ENCODE data around the gene HSPA12B. TPM values are rescaled to one million over a fixed set of nuclear protein-coding genes. Genes with fewer than 3 reads are reported as not detected.

The HSPA12B gene
- total and polyA plus RNA-seq, 2 of the 4 experiments (the other 2 are of a cell fraction): not detected

DNA sequence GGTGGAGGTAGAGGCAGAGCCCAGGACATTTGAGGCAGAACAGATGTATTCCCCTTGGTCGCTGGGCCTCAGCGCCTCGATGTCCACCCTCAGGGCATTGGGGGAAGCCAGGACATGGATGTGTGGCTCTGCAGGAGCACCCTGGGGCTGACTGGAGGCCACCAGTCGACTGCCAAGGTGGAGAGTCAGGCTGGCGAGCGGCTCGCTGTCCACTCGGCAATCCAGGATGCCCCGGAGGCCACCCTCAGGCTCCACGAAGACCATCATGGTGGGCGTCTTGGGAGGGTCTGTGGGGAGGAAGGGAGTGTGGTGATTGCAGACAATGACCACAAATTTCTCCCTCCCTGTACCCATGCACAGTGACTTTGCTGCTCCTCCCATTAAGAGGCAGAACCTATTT, 42.5 kb upstream of the HSPA12B start:
- ATAC-seq (ENCODE audit: low read depth): no peak
- no peak overlapping the region for H3K4me2 ChIP-seq (ENCODE audit: low read depth, low read length)
- H2BK20ac ChIP-seq (ENCODE audit: low read depth, low read length): no peak overlapping the region
- no peak overlapping the region for H3K9ac ChIP-seq (ENCODE audit: low read depth, low read length)
- intact Hi-C loops (cut with micrococcal nuclease) (no loop called here), dilution Hi-C loops (cut with HindIII; ENCODE audit: low sequenced_read_pairs, unreplicated experiment) (no loop called here), in situ Hi-C loops (cut with MboI; ENCODE audit: low sequenced_read_pairs) (no loop called here)
- POLR2A ChIA-PET (ENCODE audit: unreplicated experiment): no interaction called here
- H4K20me1 ChIP-seq (ENCODE audit: insufficient read depth, low read length): no peaks in the 10 kb centered on the region
- H2AK5ac ChIP-seq (ENCODE audit: low read depth, low read length): no peak overlapping the region
- H4K8ac ChIP-seq (ENCODE audit: low read depth in 2 of 2, low read length in 2 of 2): no peak overlapping the region
- BruUV-seq (replicated peaks): no TSS peak
- H4K5ac ChIP-seq (ENCODE audit: low read depth, low read length): no peak overlapping the region
- H3K9me3 ChIP-seq (ENCODE audit: control insufficient read depth, insufficient read depth, low read length): no peaks in the 10 kb centered on the region
- H3K18ac ChIP-seq (ENCODE audit: low read depth, low read length): no peak overlapping the region
- H3K4ac ChIP-seq (ENCODE audit: low read depth, low read length): no peak overlapping the region
- H4K91ac ChIP-seq (ENCODE audit: insufficient read depth, low read depth, low read length): no peak overlapping the region
- no peak overlapping the region for H2BK120ac ChIP-seq (ENCODE audit: low read depth, low read length)
- H3K27me3 ChIP-seq (ENCODE audit: control insufficient read depth, insufficient read depth, low read length): peaks cover 5% of the 10 kb centered on the region; the same call in 1 of the 2 replicates
- TF ChIP-seq, protein P1, sequence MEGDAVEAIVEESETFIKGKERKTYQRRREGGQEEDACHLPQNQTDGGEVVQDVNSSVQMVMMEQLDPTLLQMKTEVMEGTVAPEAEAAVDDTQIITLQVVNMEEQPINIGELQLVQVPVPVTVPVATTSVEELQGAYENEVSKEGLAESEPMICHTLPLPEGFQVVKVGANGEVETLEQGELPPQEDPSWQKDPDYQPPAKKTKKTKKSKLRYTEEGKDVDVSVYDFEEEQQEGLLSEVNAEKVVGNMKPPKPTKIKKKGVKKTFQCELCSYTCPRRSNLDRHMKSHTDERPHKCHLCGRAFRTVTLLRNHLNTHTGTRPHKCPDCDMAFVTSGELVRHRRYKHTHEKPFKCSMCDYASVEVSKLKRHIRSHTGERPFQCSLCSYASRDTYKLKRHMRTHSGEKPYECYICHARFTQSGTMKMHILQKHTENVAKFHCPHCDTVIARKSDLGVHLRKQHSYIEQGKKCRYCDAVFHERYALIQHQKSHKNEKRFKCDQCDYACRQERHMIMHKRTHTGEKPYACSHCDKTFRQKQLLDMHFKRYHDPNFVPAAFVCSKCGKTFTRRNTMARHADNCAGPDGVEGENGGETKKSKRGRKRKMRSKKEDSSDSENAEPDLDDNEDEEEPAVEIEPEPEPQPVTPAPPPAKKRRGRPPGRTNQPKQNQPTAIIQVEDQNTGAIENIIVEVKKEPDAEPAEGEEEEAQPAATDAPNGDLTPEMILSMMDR (conservative IDR thresholded peaks at IDR 0.05; ENCODE audit: low read depth, low read length): no peak
- TF ChIP-seq, protein P2, sequence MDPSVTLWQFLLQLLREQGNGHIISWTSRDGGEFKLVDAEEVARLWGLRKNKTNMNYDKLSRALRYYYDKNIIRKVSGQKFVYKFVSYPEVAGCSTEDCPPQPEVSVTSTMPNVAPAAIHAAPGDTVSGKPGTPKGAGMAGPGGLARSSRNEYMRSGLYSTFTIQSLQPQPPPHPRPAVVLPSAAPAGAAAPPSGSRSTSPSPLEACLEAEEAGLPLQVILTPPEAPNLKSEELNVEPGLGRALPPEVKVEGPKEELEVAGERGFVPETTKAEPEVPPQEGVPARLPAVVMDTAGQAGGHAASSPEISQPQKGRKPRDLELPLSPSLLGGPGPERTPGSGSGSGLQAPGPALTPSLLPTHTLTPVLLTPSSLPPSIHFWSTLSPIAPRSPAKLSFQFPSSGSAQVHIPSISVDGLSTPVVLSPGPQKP (IDR thresholded peaks at IDR 0.05; ENCODE audit: borderline replicate concordance, low read depth, low read length): no peak
- no peak for TF ChIP-seq RCOR1 (IDR thresholded peaks at IDR 0.05; ENCODE audit: insufficient replicate concordance, low read length)
- DNase-seq: no peak
- no peak overlapping the region for H3K14ac ChIP-seq (replicated peaks; ENCODE audit: low read depth, low read length)
- no peak overlapping the region for H3K56ac ChIP-seq (ENCODE audit: extremely low read depth, insufficient read depth, low read length)
- H3K4me3 ChIP-seq (ENCODE audit: insufficient read depth, low read depth, low read length): no peak overlapping the region
- no peak overlapping the region for H2BK15ac ChIP-seq (ENCODE audit: low read depth, low read length)
- peaks cover 16% of the 10 kb centered on the region for H3K4me1 ChIP-seq (ENCODE audit: control insufficient read depth, insufficient read depth, low read length)
- no peak overlapping the region for H3K27ac ChIP-seq (ENCODE audit: insufficient read depth, low read length)
- no peak overlapping the region for H2BK5ac ChIP-seq (ENCODE audit: low read depth, low read length, poor library complexity, severe bottlenecking)
- no peak overlapping the region for H3K23ac ChIP-seq (ENCODE audit: low read depth, low read length)
- no peak overlapping the region for H2AK9ac ChIP-seq (replicated peaks; ENCODE audit: low read depth, low read length, poor library complexity)
- CTCF ChIA-PET: no interaction called here
- peak overlapping the region; percentile 41 for H2AFZ ChIP-seq (replicated peaks; ENCODE audit: low read length, poor library complexity)
- H3K36me3 ChIP-seq (ENCODE audit: control insufficient read depth, insufficient read depth, low read length): no peaks in the 10 kb centered on the region
- peaks cover 17% of the 10 kb centered on the region for H3K9me1 ChIP-seq (ENCODE audit: insufficient read depth, low read length)
- WGBS, 2 experiments (ENCODE audit: extremely low coverage in 2 of 2, insufficient read length in 1 of 2): no CpG with 5 or more reads among the region's 11 CpGs
- no peaks in the 10 kb centered on the region for H3K79me1 ChIP-seq (ENCODE audit: low read depth in 1 of 2, low read length in 2 of 2)

All from IMR-90 (cell line).